Epithelial cell of proximal tubule (primary cell): ENCODE results near the gene PIGN. TPM values are rescaled to one million over a fixed set of nuclear protein-coding genes. Genes with fewer than 3 reads are reported as not detected.

ENCODE experiments used
- total RNA-seq: library from RNA; depleted of rRNA; stranded (reverse); fragments of >200 nt; gene quantifications from 2 replicates; pipeline ENCODE4 v1.2.3, GENCODE V29; 2015

Gene PIGN
- total RNA-seq, 1 donor from 2014 or later = 21.4 TPM

Other genes with a start within 250 kb of the PIGN start
- gene RELCH, start 199 bp upstream of the PIGN start, total RNA-seq = 16.7 and 23.7 TPM in 2 replicates
- 0.80 and 4.2 TPM in 2 replicates for gene TNFRSF11A, start 138.3 kb upstream of the PIGN start, total RNA-seq